Osteocyte (in vitro differentiated cells): Measurements from ENCODE around the gene IAH1. TPM values are rescaled to one million over a fixed set of nuclear protein-coding genes. Genes with fewer than 3 reads are reported as not detected.

Experiments
- DNase-seq: peaks from one replicate; pipeline ENCODE4 v3.0.0; 2021; ENCODE audit warnings: mixed read lengths; ENCODE audit not compliant: unreplicated experiment; ENCODE audit errors: extremely low spot score
- H3K27ac Mint-ChIP-seq: one replicate; pipeline ENCODE4 v1.8.0; 2021; ENCODE audit warnings: mild to moderate bottlenecking, mixed read lengths; ENCODE audit not compliant: unreplicated experiment
- H3K27me3 Mint-ChIP-seq: one replicate; pipeline ENCODE4 v1.8.0; 2021; ENCODE audit warnings: mixed read lengths; ENCODE audit not compliant: unreplicated experiment
- H3K36me3 Mint-ChIP-seq: one replicate; pipeline ENCODE4 v1.8.0; 2021; ENCODE audit warnings: mixed read lengths; ENCODE audit not compliant: unreplicated experiment
- H3K4me1 Mint-ChIP-seq: one replicate; pipeline ENCODE4 v1.8.0; 2021; ENCODE audit warnings: mixed read lengths; ENCODE audit not compliant: unreplicated experiment
- H3K4me3 Mint-ChIP-seq: one replicate; pipeline ENCODE4 v1.8.0; 2021; ENCODE audit warnings: mild to moderate bottlenecking, moderate library complexity, mixed read lengths; ENCODE audit not compliant: unreplicated experiment
- H3K9me3 Mint-ChIP-seq: one replicate; pipeline ENCODE4 v1.8.0; 2021; ENCODE audit warnings: mixed read lengths; ENCODE audit not compliant: unreplicated experiment
- total RNA-seq: library from RNA; stranded (reverse); gene quantifications from 2 replicates; pipeline ENCODE4 v1.2.1, GENCODE V29; 2021
- TF ChIP-seq, protein P1 (sequence below): fragments of 200-600 bp; sonication (generic); IDR thresholded peaks from 2 replicates; pipeline ENCODE4 v1.5.0; 2021; ENCODE audit warnings: antibody characterized with exemption, mild to moderate bottlenecking, moderate library complexity

IAH1 gene
- total RNA-seq, 1 donor from 2014 or later: 68.7 TPM

DNA sequence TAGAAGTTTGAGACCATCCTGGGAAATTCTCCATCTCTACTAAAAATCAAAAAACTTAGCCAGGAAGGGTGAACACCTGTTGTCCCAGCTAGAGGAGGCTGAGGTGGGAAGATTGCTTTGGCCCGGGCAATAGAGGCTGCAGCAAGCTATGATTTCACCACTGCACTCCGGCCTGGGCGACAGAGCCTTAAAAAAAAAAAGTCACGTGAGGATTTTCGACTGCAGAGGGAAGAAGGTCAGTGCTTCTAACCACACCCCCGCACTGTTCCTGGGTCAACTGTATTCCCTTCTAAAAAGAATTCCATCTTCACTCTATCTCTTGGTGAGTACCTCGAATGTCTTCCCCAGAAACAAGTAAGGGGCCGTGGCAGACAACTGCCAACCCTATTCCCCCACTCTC, 49.9 kb downstream of the IAH1 start:
- DNase-seq: no peak
- Mint-ChIP-seq H3K9me3 (no peaks in the 10 kb centered on the region), H3K27me3 (no peaks in the 10 kb centered on the region), H3K4me3 (no peak overlapping the region), H3K36me3 (peaks cover 58% of the 10 kb centered on the region), H3K4me1 (peaks cover 5% of the 10 kb centered on the region), H3K27ac (no peak overlapping the region)
- TF ChIP-seq, protein P1, sequence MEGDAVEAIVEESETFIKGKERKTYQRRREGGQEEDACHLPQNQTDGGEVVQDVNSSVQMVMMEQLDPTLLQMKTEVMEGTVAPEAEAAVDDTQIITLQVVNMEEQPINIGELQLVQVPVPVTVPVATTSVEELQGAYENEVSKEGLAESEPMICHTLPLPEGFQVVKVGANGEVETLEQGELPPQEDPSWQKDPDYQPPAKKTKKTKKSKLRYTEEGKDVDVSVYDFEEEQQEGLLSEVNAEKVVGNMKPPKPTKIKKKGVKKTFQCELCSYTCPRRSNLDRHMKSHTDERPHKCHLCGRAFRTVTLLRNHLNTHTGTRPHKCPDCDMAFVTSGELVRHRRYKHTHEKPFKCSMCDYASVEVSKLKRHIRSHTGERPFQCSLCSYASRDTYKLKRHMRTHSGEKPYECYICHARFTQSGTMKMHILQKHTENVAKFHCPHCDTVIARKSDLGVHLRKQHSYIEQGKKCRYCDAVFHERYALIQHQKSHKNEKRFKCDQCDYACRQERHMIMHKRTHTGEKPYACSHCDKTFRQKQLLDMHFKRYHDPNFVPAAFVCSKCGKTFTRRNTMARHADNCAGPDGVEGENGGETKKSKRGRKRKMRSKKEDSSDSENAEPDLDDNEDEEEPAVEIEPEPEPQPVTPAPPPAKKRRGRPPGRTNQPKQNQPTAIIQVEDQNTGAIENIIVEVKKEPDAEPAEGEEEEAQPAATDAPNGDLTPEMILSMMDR: no peak

DNA sequence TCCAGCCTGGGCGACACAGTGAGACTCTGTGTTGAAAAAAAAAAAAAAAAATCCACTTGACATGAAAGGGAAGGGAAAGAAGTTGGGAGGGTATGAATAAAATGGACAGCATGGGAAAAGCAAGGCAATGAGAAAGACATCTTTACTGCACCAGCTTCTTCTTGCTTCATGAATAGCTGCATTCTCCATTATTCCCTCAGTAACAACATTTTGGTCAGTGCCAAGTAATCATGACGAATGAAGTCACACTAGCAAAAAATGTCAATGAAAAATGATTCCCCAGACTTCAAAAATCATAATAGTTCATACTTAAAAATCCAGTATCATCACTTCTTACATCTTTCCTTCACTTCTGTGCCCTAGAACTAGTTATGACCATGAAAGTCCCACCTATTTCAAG, 50.9 kb downstream of the IAH1 start:
- no peak overlapping the region for H3K4me3 Mint-ChIP-seq
- no peak for DNase-seq
- TF ChIP-seq, protein P1: no peak
- no peaks in the 10 kb centered on the region for H3K27me3 Mint-ChIP-seq
- peaks cover 5% of the 10 kb centered on the region for H3K4me1 Mint-ChIP-seq
- peaks cover 52% of the 10 kb centered on the region for H3K36me3 Mint-ChIP-seq
- no peaks in the 10 kb centered on the region for H3K9me3 Mint-ChIP-seq
- no peak overlapping the region for H3K27ac Mint-ChIP-seq

DNA sequence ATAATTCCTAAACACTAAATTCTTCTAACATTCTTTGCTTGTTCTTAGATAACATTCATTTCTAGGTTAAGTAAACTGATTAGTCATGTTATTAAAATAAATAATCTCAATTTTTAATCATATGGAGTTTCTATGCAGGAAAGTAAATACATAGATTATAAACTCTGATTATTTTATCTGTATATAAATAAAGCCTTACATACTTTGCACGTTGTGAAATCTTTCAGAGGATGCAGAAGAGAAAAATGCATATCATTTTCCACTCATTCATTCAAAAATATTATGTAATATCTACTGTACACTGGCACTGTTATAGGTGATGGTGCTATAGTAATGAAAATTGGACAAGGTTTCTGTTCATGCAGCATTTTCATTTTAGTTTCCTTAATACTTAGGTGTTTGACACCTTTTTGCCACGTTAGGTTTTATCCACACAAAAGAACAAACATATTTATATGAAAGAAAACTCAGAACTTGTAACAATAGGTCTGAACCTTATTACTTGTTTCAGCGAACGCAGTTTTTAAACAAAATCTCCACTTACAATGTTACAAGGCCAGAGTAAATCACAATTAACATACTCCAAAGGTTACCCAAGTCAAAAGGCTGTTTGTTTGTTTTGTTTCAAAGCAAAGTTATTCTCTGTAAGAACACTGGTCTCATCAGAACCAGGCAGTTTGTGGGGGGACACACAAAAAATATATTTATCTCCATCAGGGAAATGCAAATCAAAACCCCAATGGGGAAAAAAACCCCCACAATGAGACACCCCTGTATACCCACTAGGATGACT, 53.8 kb downstream of the IAH1 start:
- DNase-seq: no peak
- no peaks in the 10 kb centered on the region for H3K27me3 Mint-ChIP-seq
- no peaks in the 10 kb centered on the region for H3K9me3 Mint-ChIP-seq
- no peak overlapping the region for H3K4me3 Mint-ChIP-seq
- peaks cover 42% of the 10 kb centered on the region for H3K36me3 Mint-ChIP-seq
- TF ChIP-seq, protein P1: no peak
- H3K4me1 Mint-ChIP-seq: peaks cover 8% of the 10 kb centered on the region
- no peak overlapping the region for H3K27ac Mint-ChIP-seq

DNA sequence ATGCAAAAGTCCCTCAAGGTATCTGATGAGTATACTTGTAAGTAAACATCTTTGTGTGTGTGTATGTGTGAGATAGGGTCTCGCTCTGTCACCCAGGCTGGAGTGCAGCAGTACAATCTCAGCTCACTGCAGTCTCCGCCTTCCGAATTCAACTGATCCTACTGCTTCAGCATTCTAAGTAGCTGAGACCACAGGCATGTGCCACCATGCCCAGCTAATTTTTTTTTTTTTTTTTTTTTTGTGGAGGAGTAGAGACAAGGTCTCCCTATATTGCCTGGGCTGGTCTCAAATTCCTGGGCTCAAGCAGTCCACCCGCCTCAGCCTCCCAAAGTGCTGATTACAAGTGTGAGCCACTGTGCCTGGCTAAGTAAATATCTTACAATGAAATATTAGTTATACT, 58.1 kb downstream of the IAH1 start:
- TF ChIP-seq, protein P1: no peak
- H3K9me3 Mint-ChIP-seq: no peaks in the 10 kb centered on the region
- H3K27ac Mint-ChIP-seq: no peak overlapping the region
- peaks cover 24% of the 10 kb centered on the region for H3K4me1 Mint-ChIP-seq
- no peaks in the 10 kb centered on the region for H3K27me3 Mint-ChIP-seq
- H3K4me3 Mint-ChIP-seq: no peak overlapping the region
- H3K36me3 Mint-ChIP-seq: peaks cover 31% of the 10 kb centered on the region
- DNase-seq: no peak

DNA sequence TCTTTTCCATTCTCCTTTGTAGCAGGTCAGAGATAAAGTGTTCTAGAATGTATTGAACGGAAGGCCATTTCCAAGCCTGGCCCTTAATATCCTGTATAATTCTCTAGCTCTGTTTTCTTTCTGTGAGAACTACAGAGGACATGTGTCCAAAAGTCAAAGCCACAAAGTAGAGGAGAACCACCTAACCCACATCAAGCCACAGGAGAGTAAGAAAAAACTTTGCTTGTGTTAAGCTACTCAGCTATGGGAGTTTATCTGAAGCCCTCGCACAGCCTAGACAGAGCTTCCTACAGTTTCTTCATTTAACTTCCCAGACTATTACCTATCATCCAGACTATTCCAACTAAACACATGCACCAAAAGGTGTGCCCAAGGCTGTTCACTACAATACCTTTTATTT, 59.3 kb downstream of the IAH1 start:
- Mint-ChIP-seq H3K4me3 (no peak overlapping the region), H3K27me3 (no peaks in the 10 kb centered on the region), H3K27ac (peak overlapping the region; percentile 38), H3K4me1 (peaks cover 31% of the 10 kb centered on the region), H3K36me3 (peaks cover 27% of the 10 kb centered on the region), H3K9me3 (no peaks in the 10 kb centered on the region)
- DNase-seq: no peak
- TF ChIP-seq, protein P1: no peak
